Prostate gland (tissue), 2 donors: Measurements from ENCODE around the gene OLA1. TPM values are rescaled to one million over a fixed set of nuclear protein-coding genes. Genes with fewer than 3 reads are reported as not detected.

Experiments
- DNase-seq: peaks from one replicate; pipeline ENCODE4 v3.0.0-alpha.2; 2019; ENCODE audit warnings: low spot score
- H3K27ac ChIP-seq, 2 donors: fragments of 200-600 bp; sonication (generic); 2 replicates each; pipeline ENCODE4 v1.5.1; 2017 to 2019
- H3K27me3 ChIP-seq: fragments of 200-600 bp; sonication (generic); replicated peaks from 2 replicates; pipeline ENCODE4 v1.5.1; 2019; ENCODE audit not compliant: insufficient read depth
- H3K36me3 ChIP-seq, 2 donors: fragments of 200-600 bp; sonication (generic); 1 replicate in 1 of 2; 2 replicates in 1 of 2; pipeline versions ENCODE4 v1.5.1 to v1.8.1; 2017 to 2019
- H3K4me1 ChIP-seq: fragments of 200-600 bp; sonication (generic); replicated peaks from 2 replicates; pipeline ENCODE4 v1.5.1; 2019
- H3K4me3 ChIP-seq, 2 donors: fragments of 200-600 bp; sonication (generic); 2 replicates each; pipeline ENCODE4 v1.5.1; 2017 to 2019
- H3K9me3 ChIP-seq: fragments of 200-600 bp; sonication (generic); 2 replicates; pipeline ENCODE4 v1.5.1; 2017
- CTCF ChIP-seq, 4 experiments: fragments of 200-600 bp in 2 of 4; fragments of 450-650 bp in 2 of 4; sonication (generic) in 2 of 4; IDR thresholded peaks; 1 replicate in 3 of 4; 2 replicates in 1 of 4; pipeline ENCODE4 v1.5.1; 2016 to 2019; ENCODE audit warnings: antibody characterized with exemption in 4 of 4, mild to moderate bottlenecking in 2 of 4, moderate library complexity in 2 of 4
- POLR2A ChIP-seq: fragments of 450-650 bp; IDR thresholded peaks from one replicate; pipeline ENCODE4 v1.6.1; 2016; ENCODE audit warnings: antibody characterized with exemption, mild to moderate bottlenecking
- POLR2AphosphoS5 ChIP-seq: sonication (generic); formaldehyde crosslinking; IDR thresholded peaks from one replicate; pipeline ENCODE4 v1.6.1; 2017; ENCODE audit warnings: antibody characterized with exemption
- WGBS: methylation state at CpG from one replicate; pipeline ENCODE4 v1.1.5; 2018; 5-methylcytosine and 5-hydroxymethylcytosine counted together
- intact Hi-C: fragments of 100-400 bp; cut with DNase I; formaldehyde crosslinking; loops from one replicate; pipeline ENCODE4 v1.14.2; 2022
- total RNA-seq, 2 donors: library from RNA; depleted of rRNA; stranded (reverse); fragments of >200 nt; gene quantifications; one replicate each; pipeline ENCODE4 v1.1.0, GENCODE V29; 2016

The OLA1 gene
- total RNA-seq, 2 donors from 2014 or later = 40.9 to 43.9 TPM

GRCh38 chr2:174122185-174122584 is 126.1 kb downstream of the OLA1 start:
- TF ChIP-seq CTCF (IDR thresholded peaks at IDR 0.05) (no peak), POLR2A (no peak), POLR2AphosphoS5 (no peak)
- intact Hi-C loops = no loop called here
- Histone ChIP-seq H3K27me3 (no peaks in the 10 kb centered on the region), H3K4me3 (no peak overlapping the region), H3K9me3 (no peaks in the 10 kb centered on the region), H3K36me3 (no peaks in the 10 kb centered on the region), H3K27ac (no peak overlapping the region), H3K4me1 (no peaks in the 10 kb centered on the region)
- DNase-seq = no peak

- H3K36me3 ChIP-seq = no peaks in the 10 kb centered on the region
- H3K4me3 ChIP-seq = no peak overlapping the region
- no peak for TF ChIP-seq POLR2A
- no peaks in the 10 kb centered on the region for H3K27me3 ChIP-seq
- H3K9me3 ChIP-seq = no peaks in the 10 kb centered on the region
- WGBS = 85% methylated on average over 2 of the region's 2 CpGs
- DNase-seq = no peak
- no peaks in the 10 kb centered on the region for H3K4me1 ChIP-seq
- H3K27ac ChIP-seq = no peak overlapping the region
- intact Hi-C loops = no loop called here
These were observed 126.7 kb downstream of the OLA1 start for GRCh38 chr2:174121612-174122011.

- H3K9me3 ChIP-seq = no peaks in the 10 kb centered on the region
- no peaks in the 10 kb centered on the region for H3K4me1 ChIP-seq
- TF ChIP-seq CTCF (IDR thresholded peaks at IDR 0.05) (no peak), POLR2A (no peak), POLR2AphosphoS5 (no peak)
- no peak overlapping the region for H3K4me3 ChIP-seq
- no peaks in the 10 kb centered on the region for H3K36me3 ChIP-seq
- DNase-seq = no peak
- H3K27ac ChIP-seq = no peak overlapping the region
- no peaks in the 10 kb centered on the region for H3K27me3 ChIP-seq
- intact Hi-C loops = no loop called here
- WGBS = 87% methylated on average over 2 of the region's 2 CpGs
These were observed 127.2 kb downstream of the OLA1 start for GRCh38 chr2:174121175-174121574.

GRCh38 chr2:174120346-174120745 is 128.0 kb downstream of the OLA1 start:
- Histone ChIP-seq H3K9me3 (no peaks in the 10 kb centered on the region), H3K27me3 (no peaks in the 10 kb centered on the region), H3K4me1 (no peaks in the 10 kb centered on the region), H3K27ac (no peak overlapping the region), H3K4me3 (no peak overlapping the region), H3K36me3 (no peaks in the 10 kb centered on the region)
- no peak for DNase-seq
- intact Hi-C loops = no loop called here
- WGBS = 93% methylated on average over 2 of the region's 2 CpGs
- no peak for TF ChIP-seq POLR2AphosphoS5
- TF ChIP-seq POLR2A = no peak
- TF ChIP-seq CTCF (IDR thresholded peaks at IDR 0.05) = no peak

GRCh38 chr2:174117951-174118930 is 130.1 kb downstream of the OLA1 start:
- Histone ChIP-seq H3K4me3 (no peak overlapping the region), H3K27me3 (no peaks in the 10 kb centered on the region), H3K4me1 (no peaks in the 10 kb centered on the region), H3K27ac (no peak overlapping the region), H3K9me3 (no peaks in the 10 kb centered on the region), H3K36me3 (no peaks in the 10 kb centered on the region)
- TF ChIP-seq POLR2A (no peak), POLR2AphosphoS5 (no peak), CTCF (IDR thresholded peaks at IDR 0.05) (no peak)
- intact Hi-C loops = no loop called here
- DNase-seq = no peak
- WGBS = 79% methylated on average over 9 of the region's 9 CpGs
